CD4-positive, alpha-beta memory T cell (primary cell): Measurements from ENCODE around the gene ERN1. TPM values are rescaled to one million over a fixed set of nuclear protein-coding genes. Genes with fewer than 3 reads are reported as not detected.

Source experiments
- CTCF ChIA-PET: fragments of 350-600 bp; sonication (Branson Sonifier 250); formaldehyde crosslinking; loops from one replicate; lab custom pipeline; 2021; ENCODE audit warnings: inconsistent platforms; ENCODE audit not compliant: partially characterized antibody; lab: Charles Lee
- POLR2A ChIA-PET: fragments of 350-600 bp; sonication (Branson Sonifier 250); formaldehyde crosslinking; loops from one replicate; lab custom pipeline; 2021; ENCODE audit not compliant: partially characterized antibody; lab: Charles Lee
- DNase-seq, 5 donors: peaks; one replicate each; pipeline versions ENCODE4 v3.0.0 to v3.0.0-alpha.2; 2020 to 2022; ENCODE audit warnings: mixed read lengths in 1 of 5
- H3K27ac ChIP-seq: one replicate; pipeline ENCODE4 v1.7.0; 2013; ENCODE audit warnings: low read depth, low read length
- H3K27me3 ChIP-seq: 2 replicates; pipeline ENCODE4 v1.7.0; 2013; ENCODE audit warnings: mild to moderate bottlenecking, low read length, moderate library complexity; ENCODE audit not compliant: insufficient read depth
- H3K36me3 ChIP-seq: 2 replicates; pipeline ENCODE4 v1.7.0; 2013; ENCODE audit warnings: mild to moderate bottlenecking, low read length, moderate library complexity; ENCODE audit not compliant: insufficient read depth
- H3K4me1 ChIP-seq: 2 replicates; pipeline ENCODE4 v1.7.0; 2013; ENCODE audit warnings: mild to moderate bottlenecking, low read length, moderate library complexity; ENCODE audit not compliant: insufficient read depth
- H3K4me3 ChIP-seq, 2 donors: one replicate each; pipeline ENCODE4 v1.7.0; 2013; ENCODE audit warnings: low read length in 2 of 2, mild to moderate bottlenecking in 1 of 2
- H3K9me3 ChIP-seq, 2 donors: one replicate each; pipeline ENCODE4 v1.7.0; 2013; ENCODE audit warnings: low read length in 2 of 2, control low read depth in 1 of 2; ENCODE audit not compliant: control insufficient read depth in 1 of 2
- H3K27ac Mint-ChIP-seq, 7 donors: one replicate each; pipeline ENCODE4 v1.8.0; 2020 to 2021; ENCODE audit warnings: mixed read lengths in 7 of 7, mild to moderate bottlenecking in 6 of 7, inconsistent platforms in 3 of 7, moderate library complexity in 3 of 7
- H3K27me3 Mint-ChIP-seq, 2 donors: one replicate each; pipeline ENCODE4 v1.8.0; 2020 to 2021; ENCODE audit warnings: mixed read lengths in 2 of 2
- H3K36me3 Mint-ChIP-seq, 2 donors: one replicate each; pipeline ENCODE4 v1.8.0; 2020 to 2021; ENCODE audit warnings: mixed read lengths in 2 of 2, inconsistent platforms in 1 of 2, mild to moderate bottlenecking in 1 of 2
- H3K4me1 Mint-ChIP-seq, 4 donors: one replicate each; pipeline ENCODE4 v1.8.0; 2020 to 2021; ENCODE audit warnings: mixed read lengths in 4 of 4, mild to moderate bottlenecking in 1 of 4
- H3K4me3 Mint-ChIP-seq, 8 donors: one replicate each; pipeline ENCODE4 v1.8.0; 2020 to 2021; ENCODE audit warnings: mixed read lengths in 8 of 8, mild to moderate bottlenecking in 7 of 8, moderate library complexity in 6 of 8, inconsistent platforms in 3 of 8
- H3K9me3 Mint-ChIP-seq, 8 donors: one replicate each; pipeline ENCODE4 v1.8.0; 2020 to 2021; ENCODE audit warnings: mixed read lengths in 8 of 8, mild to moderate bottlenecking in 5 of 8, inconsistent platforms in 3 of 8, moderate library complexity in 1 of 8
- intact Hi-C: fragments of 100-400 bp; cut with micrococcal nuclease; formaldehyde crosslinking; loops from one replicate; pipeline ENCODE4 v1.15.1; 2023
- polyA plus RNA-seq, 2 donors: library from polyadenylated mRNA; unstranded; fragments of 300-500 nt; fragmentation: Illumina TruSeq; gene quantifications; one replicate each; pipeline ENCODE4 v1.2.3, GENCODE V29; 2021
- total RNA-seq, 2 experiments: library from RNA; stranded (reverse); gene quantifications; one replicate each; pipeline ENCODE4 v1.2.3, GENCODE V29; 2021

ERN1 gene
- total and polyA plus RNA-seq, 4 experiments from 2014 or later: 47.9 to 172 (median 144) TPM

- Histone ChIP-seq H3K36me3 (peaks cover 11% of the 10 kb centered on the region), H3K4me3 (no peak overlapping the region), H3K27ac (peak overlapping the region; percentile 31), H3K4me1 (peaks cover 88% of the 10 kb centered on the region), H3K9me3 (no peaks in the 10 kb centered on the region), H3K27me3 (no peaks in the 10 kb centered on the region)
- H3K27ac Mint-ChIP-seq: peak overlapping the region in 1 of 7 donors; percentile 71
- CTCF ChIA-PET: interaction anchor here (0.9 to 5.8 kb wide), 10 partner anchors 19 to 179 kb away, joined by 3 to 31 read pairs (median 5); partner anchors contain the start of genes CSHL1 and ERN1
- H3K4me1 Mint-ChIP-seq: peaks cover 25 to 38% (median 35%) of the 10 kb centered on the region in 4 donors
- POLR2A ChIA-PET: interaction anchor here (0.7 to 6.6 kb wide), 16 partner anchors 9 to 63 kb away, joined by 3 to 121 read pairs (median 8); partner anchors contain the start of genes ERN1 and ICAM2
- peak overlapping the region in 5 of 8 donors; percentile 22 to 86 (median 80) for H3K4me3 Mint-ChIP-seq
- DNase-seq: no peak
- intact Hi-C loops: loop anchor here (2.0 kb wide), 1 partner anchor 38 kb away; no protein-coding TSS in a partner anchor
- H3K36me3 Mint-ChIP-seq: peaks cover 28 to 33% of the 10 kb centered on the region in 2 donors
- no peaks in the 10 kb centered on the region for H3K27me3 Mint-ChIP-seq
- no peaks in the 10 kb centered on the region for H3K9me3 Mint-ChIP-seq
Observed at GRCh38 chr17:64083093-64083492, 46.9 kb downstream of the ERN1 start.

GRCh38 chr17:64081802-64082799 is 47.8 kb downstream of the ERN1 start:
- Mint-ChIP-seq H3K27ac (peak overlapping the region in 1 of 7 donors; percentile 71), H3K9me3 (peaks cover 0 to 2% (median 0%) of the 10 kb centered on the region in 8 donors), H3K36me3 (peaks cover 35 to 36% of the 10 kb centered on the region in 2 donors), H3K27me3 (no peaks in the 10 kb centered on the region), H3K4me1 (peaks cover 18 to 34% (median 31%) of the 10 kb centered on the region in 4 donors), H3K4me3 (peak overlapping the region in 5 of 8 donors; percentile 54 to 86 (median 80))
- CTCF ChIA-PET: interaction anchor here (0.9 to 5.8 kb wide), 10 partner anchors 11 to 171 kb away, joined by 3 to 31 read pairs (median 4); partner anchors contain the start of genes CSHL1 and ERN1
- intact Hi-C loops: loop anchor here (1.0 to 2.0 kb wide), 5 partner anchors 9 to 48 kb away; partner anchors contain the start of gene ERN1
- POLR2A ChIA-PET: interaction anchor here (0.6 to 6.6 kb wide), 32 partner anchors 8 to 301 kb away, joined by 3 to 121 read pairs (median 6); partner anchors contain the start of genes ERN1 and ICAM2
- peak; percentile 63 to 83 (median 75) for DNase-seq
- H3K27me3 ChIP-seq: no peaks in the 10 kb centered on the region
- H3K4me3 ChIP-seq: peak overlapping the region; percentile 4 to 21
- H3K9me3 ChIP-seq: no peaks in the 10 kb centered on the region
- peaks cover 16% of the 10 kb centered on the region for H3K36me3 ChIP-seq
- peaks cover 78% of the 10 kb centered on the region for H3K4me1 ChIP-seq
- H3K27ac ChIP-seq: peak overlapping the region; percentile 31

GRCh38 chr17:64080174-64080618 is 49.7 kb downstream of the ERN1 start:
- CTCF ChIA-PET: interaction anchor here (0.8 to 5.8 kb wide), 7 partner anchors 13 to 53 kb away, joined by 3 to 31 read pairs (median 4); no protein-coding TSS in a partner anchor
- H3K4me1 Mint-ChIP-seq: peaks cover 23 to 49% (median 40%) of the 10 kb centered on the region in 4 donors
- no peaks in the 10 kb centered on the region for H3K9me3 ChIP-seq
- peaks cover 0 to 2% (median 0%) of the 10 kb centered on the region in 8 donors for H3K9me3 Mint-ChIP-seq
- POLR2A ChIA-PET: interaction anchor here (0.6 to 6.6 kb wide), 9 partner anchors 11 to 66 kb away, joined by 3 to 121 read pairs (median 4); partner anchors contain the start of gene ERN1
- no peak overlapping the region for H3K4me3 ChIP-seq
- peak overlapping the region; percentile 5 to 89 (median 51) for H3K27ac Mint-ChIP-seq
- H3K27me3 ChIP-seq: no peaks in the 10 kb centered on the region
- intact Hi-C loops: no loop called here
- peaks cover 49 to 53% of the 10 kb centered on the region in 2 donors for H3K36me3 Mint-ChIP-seq
- peaks cover 19% of the 10 kb centered on the region for H3K36me3 ChIP-seq
- H3K4me3 Mint-ChIP-seq: peak overlapping the region in 5 of 8 donors; percentile 5 to 64 (median 15)
- H3K4me1 ChIP-seq: peaks cover 71% of the 10 kb centered on the region
- H3K27me3 Mint-ChIP-seq: no peaks in the 10 kb centered on the region
- no peak for DNase-seq
- no peak overlapping the region for H3K27ac ChIP-seq

GRCh38 chr17:64077379-64077778 is 52.6 kb downstream of the ERN1 start:
- intact Hi-C loops: no loop called here
- Mint-ChIP-seq H3K4me1 (peaks cover 23 to 56% (median 40%) of the 10 kb centered on the region in 4 donors), H3K27ac (peak overlapping the region in 4 of 7 donors; percentile 36 to 80 (median 52)), H3K4me3 (peak overlapping the region in 3 of 8 donors; percentile 12 to 25 (median 22)), H3K36me3 (peaks cover 69 to 71% of the 10 kb centered on the region in 2 donors), H3K27me3 (no peaks in the 10 kb centered on the region), H3K9me3 (peaks cover 0 to 2% (median 0%) of the 10 kb centered on the region in 8 donors)
- ChIA-PET POLR2A (interaction anchor here (0.7 kb wide), 1 partner anchor 8 kb away, joined by 5 read pairs; no protein-coding TSS in a partner anchor), CTCF (interaction anchor here (1.1 kb wide), 1 partner anchor 56 kb away, joined by 3 read pairs; no protein-coding TSS in a partner anchor)
- Histone ChIP-seq H3K36me3 (peaks cover 33% of the 10 kb centered on the region), H3K4me3 (no peak overlapping the region), H3K27me3 (no peaks in the 10 kb centered on the region), H3K27ac (no peak overlapping the region), H3K4me1 (peaks cover 43% of the 10 kb centered on the region), H3K9me3 (no peaks in the 10 kb centered on the region)
- DNase-seq: no peak

- H3K4me1 ChIP-seq: peaks cover 28% of the 10 kb centered on the region
- no peaks in the 10 kb centered on the region for H3K27me3 Mint-ChIP-seq
- peaks cover 78% of the 10 kb centered on the region in 2 donors for H3K36me3 Mint-ChIP-seq
- intact Hi-C loops: no loop called here
- POLR2A ChIA-PET: interaction anchor here (0.7 to 1.9 kb wide), 4 partner anchors 12 to 55 kb away, joined by 3 to 5 read pairs (median 3); partner anchors contain the start of gene ICAM2
- peak overlapping the region; percentile 9 to 87 (median 76) for H3K27ac Mint-ChIP-seq
- H3K4me3 ChIP-seq: no peak overlapping the region
- no peak for DNase-seq
- H3K9me3 Mint-ChIP-seq: peaks cover 0 to 2% (median 0%) of the 10 kb centered on the region in 8 donors
- H3K27ac ChIP-seq: no peak overlapping the region
- CTCF ChIA-PET: interaction anchor here (1.0 to 2.7 kb wide), 7 partner anchors 10 to 157 kb away, joined by 3 to 9 read pairs (median 4); partner anchors contain the start of genes ERN1 and GH1
- H3K4me1 Mint-ChIP-seq: peaks cover 19 to 55% (median 37%) of the 10 kb centered on the region in 4 donors
- no peaks in the 10 kb centered on the region for H3K9me3 ChIP-seq
- H3K4me3 Mint-ChIP-seq: peak overlapping the region in 1 of 8 donors; percentile 58
- peaks cover 46% of the 10 kb centered on the region for H3K36me3 ChIP-seq
- no peaks in the 10 kb centered on the region for H3K27me3 ChIP-seq
Observed at GRCh38 chr17:64075913-64076312, 54.0 kb downstream of the ERN1 start.

GRCh38 chr17:64074704-64075426 is 55.1 kb downstream of the ERN1 start:
- Mint-ChIP-seq H3K9me3 (peaks cover 4 to 13% (median 5%) of the 10 kb centered on the region in 8 donors), H3K4me3 (no peak overlapping the region), H3K27me3 (no peaks in the 10 kb centered on the region), H3K4me1 (peaks cover 10 to 44% (median 30%) of the 10 kb centered on the region in 4 donors), H3K27ac (peak overlapping the region in 5 of 7 donors; percentile 15 to 82 (median 79)), H3K36me3 (peaks cover 80 to 84% of the 10 kb centered on the region in 2 donors)
- Histone ChIP-seq H3K4me1 (peaks cover 18% of the 10 kb centered on the region), H3K27me3 (no peaks in the 10 kb centered on the region), H3K4me3 (no peak overlapping the region), H3K27ac (no peak overlapping the region), H3K9me3 (peaks cover 0 to 1% of the 10 kb centered on the region in 2 donors), H3K36me3 (peaks cover 56% of the 10 kb centered on the region)
- no peak for DNase-seq
- CTCF ChIA-PET: interaction anchor here (0.9 to 2.7 kb wide), 10 partner anchors 9 to 156 kb away, joined by 3 to 9 read pairs (median 3); partner anchors contain the start of genes ERN1 and GH1
- intact Hi-C loops: no loop called here
- POLR2A ChIA-PET: interaction anchor here (0.7 to 1.9 kb wide), 4 partner anchors 11 to 54 kb away, joined by 3 to 5 read pairs (median 4); no protein-coding TSS in a partner anchor
